Neural cell (in vitro differentiated cells): ENCODE measurements around the gene FAM168B. TPM values are rescaled to one million over a fixed set of nuclear protein-coding genes. Genes with fewer than 3 reads are reported as not detected.

Source experiments
- H2AFZ ChIP-seq: fragments of 200-600, 300-800 bp; sonication (generic), shearing (Covaris generic); 2 replicates; pipeline ENCODE4 v1.6.0; 2014; ENCODE audit warnings: low read depth, mild to moderate bottlenecking, antibody characterized with exemption, low read length, moderate library complexity
- H3F3A ChIP-seq: fragments of 200-600 bp; shearing (Covaris generic); 2 replicates; pipeline ENCODE4 v1.6.1; 2016; ENCODE audit warnings: mild to moderate bottlenecking, moderate library complexity, mixed read lengths, antibody characterized with exemption, low read length; ENCODE audit not compliant: insufficient read depth, poor library complexity, severe bottlenecking
- H3K27ac ChIP-seq: fragments of 200-600, 300-800 bp; sonication (generic), shearing (Covaris generic); 2 replicates; pipeline ENCODE4 v1.5.1; 2014; ENCODE audit warnings: mild to moderate bottlenecking, low read length, moderate library complexity
- H3K27me3 ChIP-seq: fragments of 300-800, 200-600 bp; sonication (generic), shearing (Covaris generic); 2 replicates; pipeline ENCODE4 v1.6.0; 2014; ENCODE audit warnings: mild to moderate bottlenecking, low read depth, low read length, moderate library complexity; ENCODE audit not compliant: insufficient read depth
- H3K36me3 ChIP-seq: fragments of 300-800, 200-600 bp; sonication (generic), shearing (Covaris generic); 2 replicates; pipeline ENCODE4 v1.5.1; 2014; ENCODE audit warnings: mild to moderate bottlenecking, antibody characterized with exemption, low read length, moderate library complexity; ENCODE audit not compliant: insufficient read depth
- H3K4me2 ChIP-seq: fragments of 300-800, 200-600 bp; sonication (generic), shearing (Covaris generic); 2 replicates; pipeline ENCODE4 v1.6.0; 2014; ENCODE audit warnings: mild to moderate bottlenecking, low read length
- H3K4me3 ChIP-seq: fragments of 300-800, 200-600 bp; sonication (generic), shearing (Covaris generic); 2 replicates; pipeline ENCODE4 v1.5.1; 2014; ENCODE audit warnings: mild to moderate bottlenecking, low read length, moderate library complexity
- H3K79me2 ChIP-seq: fragments of 200-600 bp; shearing (Covaris generic); replicated peaks from 2 replicates; pipeline ENCODE4 v1.6.0; 2014; ENCODE audit warnings: mild to moderate bottlenecking, low read length, moderate library complexity; ENCODE audit not compliant: insufficient read depth
- H3K9ac ChIP-seq: fragments of 300-800, 200-600 bp; sonication (generic), shearing (Covaris generic); 2 replicates; pipeline ENCODE4 v1.6.1; 2016; ENCODE audit warnings: mild to moderate bottlenecking, low read length, mixed read lengths
- H3K9me2 ChIP-seq: fragments of 200-600 bp; shearing (Covaris generic); 2 replicates; pipeline ENCODE4 v1.6.1; 2016; ENCODE audit warnings: mild to moderate bottlenecking, low read length, mixed read lengths; ENCODE audit not compliant: insufficient read depth
- H3K9me3 ChIP-seq: fragments of 200-600, 300-800 bp; sonication (generic), shearing (Covaris generic); 2 replicates; pipeline ENCODE4 v1.6.1; 2016; ENCODE audit warnings: mild to moderate bottlenecking, mixed run types, low read length, moderate library complexity, mixed read lengths
- H4K20me1 ChIP-seq: fragments of 200-600 bp; shearing (Covaris generic); 2 replicates; pipeline ENCODE4 v1.6.1; 2016; ENCODE audit warnings: mild to moderate bottlenecking, mixed run types; ENCODE audit not compliant: insufficient read depth
- EP300 ChIP-seq: fragments of 450-650 bp; conservative IDR thresholded peaks from 2 replicates; pipeline ENCODE4 v1.6.1; 2014; ENCODE audit warnings: antibody characterized with exemption, mild to moderate bottlenecking, moderate library complexity; ENCODE audit not compliant: poor library complexity, severe bottlenecking
- EZH2 ChIP-seq: fragments of 200-600, 300-800 bp; shearing (Covaris generic), sonication (generic); IDR thresholded peaks from 2 replicates; pipeline ENCODE4 v1.6.1; 2014; ENCODE audit warnings: antibody characterized with exemption, low read length, borderline replicate concordance, mild to moderate bottlenecking; ENCODE audit not compliant: insufficient read depth, poor library complexity, severe bottlenecking
- MXI1 ChIP-seq: fragments of 450-650 bp; conservative IDR thresholded peaks from 2 replicates; pipeline ENCODE4 v1.6.1; 2014; ENCODE audit warnings: antibody characterized with exemption, mild to moderate bottlenecking; ENCODE audit not compliant: poor library complexity, severe bottlenecking
- POLR2AphosphoS5 ChIP-seq: IDR thresholded peaks from 2 replicates; pipeline ENCODE4 v1.6.1; 2012
- SMC3 ChIP-seq: fragments of 450-650 bp; conservative IDR thresholded peaks from 2 replicates; pipeline ENCODE4 v1.6.1; 2014; ENCODE audit warnings: antibody characterized with exemption, mild to moderate bottlenecking, moderate library complexity; ENCODE audit not compliant: poor library complexity
- TAF1 ChIP-seq: IDR thresholded peaks from 2 replicates; pipeline ENCODE4 v1.6.1; 2012; ENCODE audit warnings: low read depth
- polyA plus RNA-seq: library from polyadenylated mRNA; depleted of rRNA; stranded (reverse); fragments of >200 nt; gene quantifications from 2 replicates; pipeline ENCODE4 v1.2.3, GENCODE V29; 2014
- TF ChIP-seq, protein P1 (sequence below): IDR thresholded peaks from 2 replicates; pipeline ENCODE4 v1.6.1; 2012; ENCODE audit warnings: borderline replicate concordance
- TF ChIP-seq, protein P2 (sequence below): fragments of 450-650 bp; IDR thresholded peaks from 2 replicates; pipeline ENCODE4 v1.5.1; 2014; ENCODE audit warnings: antibody characterized with exemption, mild to moderate bottlenecking, moderate library complexity; ENCODE audit not compliant: poor library complexity, severe bottlenecking

Gene FAM168B
- polyA plus RNA-seq, 1 donor from 2014 or later: 162 TPM

DNA sequence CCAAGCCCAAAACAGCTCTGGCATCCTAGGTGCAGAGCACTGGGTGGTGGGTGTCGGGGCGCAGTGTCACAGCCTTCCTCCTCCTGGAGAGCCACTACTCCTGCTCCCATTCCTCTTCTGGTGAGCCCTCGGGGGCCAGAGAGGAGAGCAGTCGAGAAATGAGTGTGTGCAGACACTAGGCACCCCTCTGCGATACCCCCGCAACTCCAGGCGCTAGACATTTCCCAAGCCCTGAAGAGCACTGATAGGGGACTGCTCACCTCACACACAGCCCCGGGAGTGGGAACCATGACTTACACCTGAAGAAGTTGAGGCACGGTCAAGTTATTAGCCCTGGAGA lies 54.2 kb downstream of the FAM168B start:
- Histone ChIP-seq H3K27ac (no peak overlapping the region), H3K9ac (no peak overlapping the region), H3K9me2 (no peaks in the 10 kb centered on the region), H3K4me3 (no peak overlapping the region), H2AFZ (no peak overlapping the region), H3F3A (no peaks in the 10 kb centered on the region), H3K9me3 (no peaks in the 10 kb centered on the region), H3K27me3 (no peaks in the 10 kb centered on the region), H4K20me1 (no peaks in the 10 kb centered on the region), H3K36me3 (no peaks in the 10 kb centered on the region), H3K4me2 (no peak overlapping the region), H3K79me2 (no peaks in the 10 kb centered on the region)
- TF ChIP-seq POLR2AphosphoS5 (no peak), EP300 (no peak), SMC3 (no peak), EZH2 (no peak), MXI1 (no peak), TAF1 (no peak)
- TF ChIP-seq, protein P1, sequence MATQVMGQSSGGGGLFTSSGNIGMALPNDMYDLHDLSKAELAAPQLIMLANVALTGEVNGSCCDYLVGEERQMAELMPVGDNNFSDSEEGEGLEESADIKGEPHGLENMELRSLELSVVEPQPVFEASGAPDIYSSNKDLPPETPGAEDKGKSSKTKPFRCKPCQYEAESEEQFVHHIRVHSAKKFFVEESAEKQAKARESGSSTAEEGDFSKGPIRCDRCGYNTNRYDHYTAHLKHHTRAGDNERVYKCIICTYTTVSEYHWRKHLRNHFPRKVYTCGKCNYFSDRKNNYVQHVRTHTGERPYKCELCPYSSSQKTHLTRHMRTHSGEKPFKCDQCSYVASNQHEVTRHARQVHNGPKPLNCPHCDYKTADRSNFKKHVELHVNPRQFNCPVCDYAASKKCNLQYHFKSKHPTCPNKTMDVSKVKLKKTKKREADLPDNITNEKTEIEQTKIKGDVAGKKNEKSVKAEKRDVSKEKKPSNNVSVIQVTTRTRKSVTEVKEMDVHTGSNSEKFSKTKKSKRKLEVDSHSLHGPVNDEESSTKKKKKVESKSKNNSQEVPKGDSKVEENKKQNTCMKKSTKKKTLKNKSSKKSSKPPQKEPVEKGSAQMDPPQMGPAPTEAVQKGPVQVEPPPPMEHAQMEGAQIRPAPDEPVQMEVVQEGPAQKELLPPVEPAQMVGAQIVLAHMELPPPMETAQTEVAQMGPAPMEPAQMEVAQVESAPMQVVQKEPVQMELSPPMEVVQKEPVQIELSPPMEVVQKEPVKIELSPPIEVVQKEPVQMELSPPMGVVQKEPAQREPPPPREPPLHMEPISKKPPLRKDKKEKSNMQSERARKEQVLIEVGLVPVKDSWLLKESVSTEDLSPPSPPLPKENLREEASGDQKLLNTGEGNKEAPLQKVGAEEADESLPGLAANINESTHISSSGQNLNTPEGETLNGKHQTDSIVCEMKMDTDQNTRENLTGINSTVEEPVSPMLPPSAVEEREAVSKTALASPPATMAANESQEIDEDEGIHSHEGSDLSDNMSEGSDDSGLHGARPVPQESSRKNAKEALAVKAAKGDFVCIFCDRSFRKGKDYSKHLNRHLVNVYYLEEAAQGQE: no peak
- TF ChIP-seq, protein P2, sequence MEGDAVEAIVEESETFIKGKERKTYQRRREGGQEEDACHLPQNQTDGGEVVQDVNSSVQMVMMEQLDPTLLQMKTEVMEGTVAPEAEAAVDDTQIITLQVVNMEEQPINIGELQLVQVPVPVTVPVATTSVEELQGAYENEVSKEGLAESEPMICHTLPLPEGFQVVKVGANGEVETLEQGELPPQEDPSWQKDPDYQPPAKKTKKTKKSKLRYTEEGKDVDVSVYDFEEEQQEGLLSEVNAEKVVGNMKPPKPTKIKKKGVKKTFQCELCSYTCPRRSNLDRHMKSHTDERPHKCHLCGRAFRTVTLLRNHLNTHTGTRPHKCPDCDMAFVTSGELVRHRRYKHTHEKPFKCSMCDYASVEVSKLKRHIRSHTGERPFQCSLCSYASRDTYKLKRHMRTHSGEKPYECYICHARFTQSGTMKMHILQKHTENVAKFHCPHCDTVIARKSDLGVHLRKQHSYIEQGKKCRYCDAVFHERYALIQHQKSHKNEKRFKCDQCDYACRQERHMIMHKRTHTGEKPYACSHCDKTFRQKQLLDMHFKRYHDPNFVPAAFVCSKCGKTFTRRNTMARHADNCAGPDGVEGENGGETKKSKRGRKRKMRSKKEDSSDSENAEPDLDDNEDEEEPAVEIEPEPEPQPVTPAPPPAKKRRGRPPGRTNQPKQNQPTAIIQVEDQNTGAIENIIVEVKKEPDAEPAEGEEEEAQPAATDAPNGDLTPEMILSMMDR: no peak

DNA sequence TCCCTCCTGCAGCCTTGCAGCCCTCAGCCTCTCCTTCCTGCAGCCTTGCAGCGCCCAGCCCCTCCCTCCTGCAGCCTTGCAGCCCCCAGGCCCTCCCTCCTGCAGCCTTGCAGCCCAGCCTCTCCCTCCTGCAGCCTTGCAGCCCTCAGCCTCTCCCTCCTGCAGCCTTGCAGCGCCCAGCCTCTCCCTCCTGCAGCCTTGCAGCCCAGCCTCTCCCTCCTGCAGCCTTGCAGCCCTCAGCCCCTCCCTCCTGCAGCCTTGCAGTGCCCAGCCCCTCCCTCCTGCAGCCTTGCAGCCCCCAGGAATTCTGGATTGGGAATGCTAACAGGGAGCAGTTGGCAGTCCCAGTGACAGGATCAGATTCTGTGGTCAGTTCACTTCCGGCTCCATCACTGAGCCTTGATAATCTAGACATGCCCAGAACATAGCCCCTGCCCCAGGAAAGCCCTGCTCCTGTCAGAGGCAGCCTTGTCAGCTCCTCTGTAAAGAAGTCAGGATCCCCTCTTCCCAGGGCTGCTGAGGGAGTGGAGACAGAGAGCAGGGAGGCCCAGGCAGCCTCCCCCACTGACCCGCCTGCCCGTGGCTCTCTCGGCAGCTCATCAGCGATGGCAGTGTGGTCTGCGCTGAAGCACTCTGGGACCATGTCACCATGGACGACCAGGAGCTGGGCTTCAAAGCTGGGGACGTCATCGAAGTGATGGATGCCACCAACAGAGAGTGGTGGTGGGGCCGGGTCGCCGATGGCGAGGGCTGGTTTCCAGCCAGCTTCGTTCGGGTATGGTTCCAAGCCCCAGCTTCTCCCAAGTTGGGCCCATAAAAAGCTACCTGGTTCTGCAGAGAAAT lies 54.8 kb downstream of the FAM168B start:
- no peaks in the 10 kb centered on the region for H3K27me3 ChIP-seq
- H3K27ac ChIP-seq: no peak overlapping the region
- no peak overlapping the region for H3K4me2 ChIP-seq
- no peaks in the 10 kb centered on the region for H3K9me3 ChIP-seq
- H3K4me3 ChIP-seq: no peak overlapping the region
- no peak for TF ChIP-seq EZH2
- no peaks in the 10 kb centered on the region for H3F3A ChIP-seq
- no peaks in the 10 kb centered on the region for H3K36me3 ChIP-seq
- H3K9me2 ChIP-seq: no peaks in the 10 kb centered on the region
- no peak overlapping the region for H3K9ac ChIP-seq
- no peaks in the 10 kb centered on the region for H3K79me2 ChIP-seq
- no peak overlapping the region for H2AFZ ChIP-seq
- H4K20me1 ChIP-seq: no peaks in the 10 kb centered on the region
